OCI-LY7 (cell line): ENCODE measurements around the gene AKT3. TPM values are rescaled to one million over a fixed set of nuclear protein-coding genes. Genes with fewer than 3 reads are reported as not detected.
"Not testable (repeated sequence)": the region's sequence is repeated elsewhere in the genome, so short reads cannot be mapped to it uniquely, and the experiment has no call there.

Experiments used
- BruUV-seq: library from RNA; stranded (reverse); fragments of 400-500 nt; replicated peaks from 2 replicates; lab custom pipeline; 2021; lab: Mats Ljungman, UMichigan
- CTCF ChIA-PET: fragments of 300-600 bp; sonication (Branson Sonifier 250); formaldehyde crosslinking; loops from one replicate; lab custom pipeline; 2022; ENCODE audit warnings: antibody characterized with exemption; ENCODE audit not compliant: unreplicated experiment; lab: Charles Lee
- POLR2A ChIA-PET: fragments of 300-600 bp; sonication (Branson Sonifier 250); formaldehyde crosslinking; loops from one replicate; lab custom pipeline; 2022; ENCODE audit warnings: antibody characterized with exemption; lab: Charles Lee
- DNase-seq: peaks from one replicate; pipeline ENCODE4 v3.0.0-alpha.2; 2015; ENCODE audit warnings: low spot score
- H2AFZ ChIP-seq: fragments of 200-600 bp; sonication (generic), shearing (Covaris generic); 2 replicates; pipeline ENCODE4 v1.6.1; 2014; ENCODE audit warnings: mild to moderate bottlenecking, antibody characterized with exemption, low read length, moderate library complexity
- H3K27ac ChIP-seq: fragments of 200-600 bp; sonication (generic); 2 replicates; pipeline ENCODE4 v1.5.1; 2014; ENCODE audit warnings: mixed run types, low read depth, mild to moderate bottlenecking, moderate library complexity, low read length, inconsistent platforms; ENCODE audit not compliant: poor library complexity, severe bottlenecking
- H3K36me3 ChIP-seq: fragments of 200-600 bp; sonication (generic); 2 replicates; pipeline ENCODE4 v1.6.1; 2014; ENCODE audit warnings: mild to moderate bottlenecking, antibody characterized with exemption, low read length, moderate library complexity, mixed read lengths; ENCODE audit not compliant: insufficient read depth
- H3K4me1 ChIP-seq: fragments of 200-600 bp; sonication (generic); 2 replicates; pipeline ENCODE4 v1.5.1; 2014; ENCODE audit warnings: mild to moderate bottlenecking, low read length; ENCODE audit not compliant: insufficient read depth, poor library complexity, severe bottlenecking
- H3K4me2 ChIP-seq: fragments of 200-600 bp; sonication (generic); 2 replicates; pipeline ENCODE4 v1.6.1; 2014; ENCODE audit warnings: mild to moderate bottlenecking, low read length
- H3K4me3 ChIP-seq: fragments of 200-600 bp; sonication (generic); 2 replicates; pipeline ENCODE4 v1.5.1; 2014; ENCODE audit warnings: mild to moderate bottlenecking, low read depth, low read length; ENCODE audit not compliant: poor library complexity, severe bottlenecking
- H3K79me2 ChIP-seq: fragments of 200-600 bp; sonication (generic); 2 replicates; pipeline ENCODE4 v1.6.1; 2016; ENCODE audit warnings: low read depth, mild to moderate bottlenecking, low read length, moderate library complexity, mixed read lengths; ENCODE audit not compliant: insufficient read depth
- H3K9me2 ChIP-seq: fragments of 200-600 bp; sonication (generic); 2 replicates; pipeline ENCODE4 v1.6.1; 2016; ENCODE audit warnings: mild to moderate bottlenecking, low read length, mixed read lengths; ENCODE audit not compliant: insufficient read depth
- H3K9me3 ChIP-seq: fragments of 200-600 bp; sonication (generic); 2 replicates; pipeline ENCODE4 v1.6.1; 2014; ENCODE audit warnings: mild to moderate bottlenecking, mixed run types, low read length, mixed read lengths
- H4K20me1 ChIP-seq: fragments of 200-600 bp; sonication (generic); 2 replicates; pipeline ENCODE4 v1.6.1; 2014; ENCODE audit warnings: mild to moderate bottlenecking, antibody characterized with exemption, low read length, moderate library complexity, mixed read lengths; ENCODE audit not compliant: insufficient read depth
- EZH2phosphoT487 ChIP-seq: fragments of 200-600 bp; sonication (generic); IDR thresholded peaks from 2 replicates; pipeline ENCODE4 v1.6.1; 2018; ENCODE audit warnings: low read depth, borderline replicate concordance, mild to moderate bottlenecking, mixed run types, antibody characterized with exemption, low read length, moderate library complexity, mixed read lengths
- intact Hi-C: fragments of 100-400 bp; cut with micrococcal nuclease; formaldehyde crosslinking; loops from one replicate; pipeline ENCODE4 v1.10.0; 2022; ENCODE audit not compliant: unreplicated experiment
- total RNA-seq, 2 experiments: library from RNA; depleted of rRNA in 1 of 2; stranded (reverse); fragments of >200 nt in 1 of 2; shearing (Covaris generic) in 1 of 2; gene quantifications; 2 replicates each; pipeline ENCODE4 v1.2.3, GENCODE V29; 2014 to 2022
- TF ChIP-seq, protein P1 (sequence below): fragments of 200-600 bp; sonication (generic); conservative IDR thresholded peaks from 2 replicates; pipeline ENCODE4 v1.5.1; 2014; ENCODE audit warnings: mild to moderate bottlenecking, antibody characterized with exemption, low read length, moderate library complexity, mixed read lengths

Gene AKT3
- total RNA-seq, 2 experiments from 2014 or later, result 0.29 TPM; not detected in 1

DNA sequence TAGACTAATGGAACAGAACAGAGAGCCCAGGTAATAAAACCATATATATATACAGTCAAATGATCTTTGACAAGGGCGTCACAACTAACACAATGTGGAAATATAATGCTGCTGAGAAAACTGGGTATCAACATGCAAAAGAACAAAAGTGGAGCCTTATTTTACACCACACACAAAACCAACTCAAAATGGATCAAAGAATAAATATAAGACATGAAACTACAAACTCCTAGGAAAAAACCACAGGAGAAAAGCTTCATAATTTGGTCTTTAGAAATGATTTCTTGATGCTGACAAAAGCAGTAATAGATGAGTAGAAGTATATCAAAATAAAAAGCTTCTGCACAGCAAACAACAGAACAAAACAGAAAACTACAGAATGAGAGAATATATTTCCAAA, 192.2 kb downstream of the AKT3 start:
- no TSS peak for BruUV-seq
- intact Hi-C loops, result no loop called here
- Histone ChIP-seq H3K4me3 (no peak overlapping the region), H3K4me2 (no peak overlapping the region), H3K79me2 (no peaks in the 10 kb centered on the region), H3K27ac (no peak overlapping the region), H4K20me1 (no peaks in the 10 kb centered on the region), H3K4me1 (no peaks in the 10 kb centered on the region), H2AFZ (no peak overlapping the region), H3K9me2 (no peaks in the 10 kb centered on the region), H3K36me3 (no peaks in the 10 kb centered on the region), H3K9me3 (no peaks in the 10 kb centered on the region)
- no peak for TF ChIP-seq EZH2phosphoT487
- TF ChIP-seq, protein P1, sequence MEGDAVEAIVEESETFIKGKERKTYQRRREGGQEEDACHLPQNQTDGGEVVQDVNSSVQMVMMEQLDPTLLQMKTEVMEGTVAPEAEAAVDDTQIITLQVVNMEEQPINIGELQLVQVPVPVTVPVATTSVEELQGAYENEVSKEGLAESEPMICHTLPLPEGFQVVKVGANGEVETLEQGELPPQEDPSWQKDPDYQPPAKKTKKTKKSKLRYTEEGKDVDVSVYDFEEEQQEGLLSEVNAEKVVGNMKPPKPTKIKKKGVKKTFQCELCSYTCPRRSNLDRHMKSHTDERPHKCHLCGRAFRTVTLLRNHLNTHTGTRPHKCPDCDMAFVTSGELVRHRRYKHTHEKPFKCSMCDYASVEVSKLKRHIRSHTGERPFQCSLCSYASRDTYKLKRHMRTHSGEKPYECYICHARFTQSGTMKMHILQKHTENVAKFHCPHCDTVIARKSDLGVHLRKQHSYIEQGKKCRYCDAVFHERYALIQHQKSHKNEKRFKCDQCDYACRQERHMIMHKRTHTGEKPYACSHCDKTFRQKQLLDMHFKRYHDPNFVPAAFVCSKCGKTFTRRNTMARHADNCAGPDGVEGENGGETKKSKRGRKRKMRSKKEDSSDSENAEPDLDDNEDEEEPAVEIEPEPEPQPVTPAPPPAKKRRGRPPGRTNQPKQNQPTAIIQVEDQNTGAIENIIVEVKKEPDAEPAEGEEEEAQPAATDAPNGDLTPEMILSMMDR, result no peak
- no peak for DNase-seq
- ChIA-PET CTCF (no interaction called here), POLR2A (interaction anchor here (0.5 to 0.8 kb wide), 2 partner anchors 24 to 1574 kb away, joined by 3 to 4 read pairs; no protein-coding TSS in a partner anchor)

- H3K4me1 ChIP-seq, H3K79me2 ChIP-seq, H3K4me3 ChIP-seq, CTCF ChIA-PET, H3K9me2 ChIP-seq, H3K36me3 ChIP-seq, H4K20me1 ChIP-seq, H2AFZ ChIP-seq, H3K27ac ChIP-seq, H3K4me2 ChIP-seq, BruUV-seq, DNase-seq, intact Hi-C loops, H3K9me3 ChIP-seq: not testable (repeated sequence)
- POLR2A ChIA-PET, result interaction anchor here (0.5 kb wide), 1 partner anchor 116 kb away, joined by 3 read pairs; no protein-coding TSS in a partner anchor
Observed at GRCh38 chr1:243649530-243649929, 200.5 kb downstream of the AKT3 start.

GRCh38 chr1:243646841-243647240, 203.2 kb downstream of the AKT3 start:
- Histone ChIP-seq H3K79me2 (no peaks in the 10 kb centered on the region), H4K20me1 (no peaks in the 10 kb centered on the region), H3K4me1 (no peaks in the 10 kb centered on the region), H3K9me3 (no peaks in the 10 kb centered on the region), H2AFZ (no peak overlapping the region), H3K4me2 (no peak overlapping the region), H3K4me3 (no peak overlapping the region), H3K36me3 (no peaks in the 10 kb centered on the region), H3K9me2 (no peaks in the 10 kb centered on the region), H3K27ac (no peak overlapping the region)
- ChIA-PET POLR2A (no interaction called here), CTCF (no interaction called here)
- no peak for DNase-seq
- BruUV-seq, result no TSS peak
- intact Hi-C loops, result no loop called here
- TF ChIP-seq, protein P1, result no peak
- no peak for TF ChIP-seq EZH2phosphoT487
